Omental fat pad (tissue), 4 donors: ENCODE measurements around the gene ANKRD44. TPM values are rescaled to one million over a fixed set of nuclear protein-coding genes. Genes with fewer than 3 reads are reported as not detected.

Experiments
- ATAC-seq: fragments of 150-250 bp; one replicate; pipeline ENCODE4 v1.9.1; 2016; ENCODE audit warnings: mild to moderate bottlenecking, moderate library complexity; ENCODE audit not compliant: low FRiP score
- DNase-seq: peaks from one replicate; pipeline ENCODE4 v3.0.0-alpha.2; 2019; ENCODE audit warnings: low spot score
- CTCF ChIP-seq, 3 donors: fragments of 450-650 bp; IDR thresholded peaks; one replicate each; pipeline ENCODE4 v1.5.1; 2016 to 2017; ENCODE audit warnings: antibody characterized with exemption in 3 of 3, mild to moderate bottlenecking in 3 of 3, moderate library complexity in 2 of 3
- total RNA-seq, 4 donors: library from RNA; depleted of rRNA; stranded (reverse); fragments of >200 nt; gene quantifications; one replicate each; pipeline ENCODE4 v1.1.0, GENCODE V29; 2016

Gene ANKRD44
- total RNA-seq, 4 donors from 2014 or later: 18.4 to 56.3 (median 30.1) TPM

DNA sequence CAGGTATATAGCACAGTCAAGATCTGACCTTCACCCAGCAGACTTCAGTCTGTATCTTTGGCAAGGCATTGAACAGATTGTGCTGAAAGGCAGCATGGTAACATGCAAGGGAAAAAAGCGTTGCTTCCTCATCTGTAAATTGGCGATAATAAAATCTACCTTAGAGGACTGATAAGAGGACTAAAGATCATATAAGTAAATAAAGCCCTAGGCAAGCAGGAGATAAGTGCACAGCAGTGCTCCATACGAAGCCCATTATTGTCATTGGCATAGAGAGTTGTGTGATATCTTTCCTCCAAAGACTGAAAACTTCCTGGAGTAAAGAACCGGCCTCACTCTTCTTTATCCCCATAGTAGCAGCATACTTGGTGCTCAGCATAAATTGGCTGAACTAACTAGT, 162.6 kb downstream of the ANKRD44 start:
- ATAC-seq (no peak), DNase-seq (no peak)
- no peak for TF ChIP-seq CTCF (IDR thresholded peaks at IDR 0.05)

DNA sequence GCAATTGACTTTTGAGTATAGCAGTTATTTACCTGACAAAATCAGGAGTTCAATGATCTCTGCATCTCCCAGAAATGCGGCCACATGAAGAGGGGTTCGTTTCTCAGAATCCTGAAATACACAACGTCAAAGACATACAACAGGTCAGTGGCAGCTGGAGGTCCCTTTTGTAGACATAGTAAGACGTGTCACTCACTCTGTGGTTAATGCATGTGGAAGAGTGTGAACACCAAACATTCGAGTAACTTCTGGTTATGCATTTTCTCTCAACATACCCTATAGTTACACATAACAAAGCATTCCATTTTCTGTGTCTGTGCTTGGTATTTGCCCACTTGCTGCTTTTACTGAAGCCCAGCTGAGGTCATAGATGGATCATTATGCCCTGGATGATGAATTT, 163.6 kb downstream of the ANKRD44 start:
- ATAC-seq (no peak), DNase-seq (no peak)
- TF ChIP-seq CTCF (IDR thresholded peaks at IDR 0.05): no peak

DNA sequence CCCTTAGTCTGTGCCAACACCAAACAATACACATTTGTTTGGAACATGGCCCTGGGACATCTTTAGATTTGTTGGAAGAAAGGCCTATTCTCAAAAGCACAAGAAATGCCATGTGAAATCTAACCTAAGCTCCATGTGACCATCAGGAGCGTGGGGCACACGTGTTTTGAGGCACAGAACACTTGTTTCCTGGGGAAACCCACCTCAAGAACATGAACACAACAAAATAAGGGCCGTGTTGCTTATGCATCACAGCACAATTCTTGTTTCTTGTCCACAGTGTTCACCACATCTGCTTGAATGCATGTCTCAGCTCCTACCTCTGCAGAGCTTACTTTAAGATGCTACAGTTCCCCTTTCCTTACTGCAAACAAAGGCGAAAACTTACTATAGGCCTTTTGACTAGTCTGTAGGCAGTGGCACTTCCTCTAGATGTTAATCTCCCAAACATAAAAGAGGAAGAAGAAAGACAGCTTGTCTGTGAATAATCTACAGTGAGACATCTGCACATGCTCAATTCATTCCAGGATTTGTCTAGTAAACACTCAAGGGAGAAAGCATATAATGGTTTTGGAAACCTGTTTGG, 165.0 kb downstream of the ANKRD44 start:
- no peak for TF ChIP-seq CTCF (IDR thresholded peaks at IDR 0.05)
- DNase-seq: no peak
- no peak for ATAC-seq

- ATAC-seq (no peak), DNase-seq (no peak)
- TF ChIP-seq CTCF (IDR thresholded peaks at IDR 0.05): no peak
These were observed 166.4 kb downstream of the ANKRD44 start for GRCh38 chr2:197144183-197144582.

GRCh38 chr2:197141702-197142473, 168.7 kb downstream of the ANKRD44 start:
- DNase-seq: no peak
- no peak for TF ChIP-seq CTCF (IDR thresholded peaks at IDR 0.05)
- ATAC-seq: no peak

DNA sequence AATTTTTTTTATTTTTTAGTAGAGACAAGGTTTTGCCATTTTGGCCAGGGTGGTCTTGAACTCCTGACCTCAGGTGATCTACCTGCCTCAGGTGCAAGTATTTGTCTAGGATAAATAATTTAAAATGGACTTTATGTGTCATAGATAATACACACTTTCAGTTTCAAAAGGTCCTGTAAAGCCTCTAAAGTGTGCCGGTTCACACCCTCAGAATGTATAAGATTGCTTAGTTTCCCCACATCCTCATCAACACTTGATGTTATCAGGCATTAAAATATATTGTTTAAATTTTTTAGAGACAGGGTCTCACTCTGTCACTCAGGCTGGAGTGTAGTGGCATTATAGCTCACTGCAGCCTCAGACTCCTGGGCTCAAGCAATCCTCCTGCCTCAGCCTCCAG, 170.5 kb downstream of the ANKRD44 start:
- DNase-seq: no peak
- no peak for TF ChIP-seq CTCF (IDR thresholded peaks at IDR 0.05)

GRCh38 chr2:197138506-197138905, 172.1 kb downstream of the ANKRD44 start:
- no peak for TF ChIP-seq CTCF (IDR thresholded peaks at IDR 0.05)
- no peak for ATAC-seq
- no peak for DNase-seq

More for the DNA sequence above, 170.5 kb downstream of the ANKRD44 start:
- ATAC-seq: no peak
